H9 (cell line): ENCODE results near the gene FARS2. TPM values are rescaled to one million over a fixed set of nuclear protein-coding genes. Genes with fewer than 3 reads are reported as not detected.

Source experiments
- DNase-seq: peaks from one replicate; pipeline ENCODE4 v3.0.0-alpha.2; 2017
- H2AFZ ChIP-seq: one replicate; pipeline ENCODE4 v1.6.1; 2013; ENCODE audit warnings: mild to moderate bottlenecking, low read length, control low read depth, moderate library complexity
- H2AK5ac ChIP-seq: 2 replicates; pipeline ENCODE4 v1.6.1; 2013; ENCODE audit warnings: low read length, control low read depth, mixed read lengths; ENCODE audit not compliant: insufficient read length
- H2BK120ac ChIP-seq: one replicate; pipeline ENCODE4 v1.6.1; 2013; ENCODE audit warnings: low read depth, mild to moderate bottlenecking, low read length, control low read depth, inconsistent platforms; ENCODE audit not compliant: poor library complexity, severe bottlenecking
- H2BK12ac ChIP-seq: 2 replicates; pipeline ENCODE4 v1.6.1; 2013; ENCODE audit warnings: low read length, control low read depth, mixed read lengths, low read depth; ENCODE audit not compliant: insufficient read length
- H2BK15ac ChIP-seq: 2 replicates; pipeline ENCODE4 v1.6.1; 2013; ENCODE audit warnings: low read depth, low read length, control low read depth
- H2BK20ac ChIP-seq: one replicate; pipeline ENCODE4 v1.6.1; 2013; ENCODE audit warnings: low read depth, mild to moderate bottlenecking, low read length, control low read depth, inconsistent platforms; ENCODE audit not compliant: poor library complexity, severe bottlenecking
- H2BK5ac ChIP-seq: 2 replicates; pipeline ENCODE4 v1.6.1; 2013; ENCODE audit warnings: low read length, control low read depth, mixed read lengths; ENCODE audit not compliant: insufficient read length
- H3K14ac ChIP-seq: 2 replicates; pipeline ENCODE4 v1.6.1; 2013; ENCODE audit warnings: low read length, control low read depth; ENCODE audit not compliant: insufficient read depth
- H3K18ac ChIP-seq: 2 replicates; pipeline ENCODE4 v1.6.1; 2013; ENCODE audit warnings: low read depth, mild to moderate bottlenecking, mixed read lengths, low read length, control low read depth; ENCODE audit not compliant: insufficient read length
- H3K23ac ChIP-seq: 2 replicates; pipeline ENCODE4 v1.6.1; 2013; ENCODE audit warnings: low read length, control low read depth, mixed read lengths, low read depth; ENCODE audit not compliant: insufficient read length
- H3K23me2 ChIP-seq: 2 replicates; pipeline ENCODE4 v1.6.1; 2013; ENCODE audit warnings: low read depth, mild to moderate bottlenecking, mixed read lengths, low read length, control low read depth; ENCODE audit not compliant: insufficient read length, poor library complexity, severe bottlenecking
- H3K27ac ChIP-seq: 2 replicates; pipeline ENCODE4 v1.5.1; 2013; ENCODE audit warnings: low read length, control low read depth, mixed read lengths, low read depth; ENCODE audit not compliant: insufficient read length
- H3K27me3 ChIP-seq: 2 replicates; pipeline ENCODE4 v1.6.1; 2013; ENCODE audit warnings: low read length, control low read depth, inconsistent platforms; ENCODE audit not compliant: insufficient read depth
- H3K4ac ChIP-seq: 2 replicates; pipeline ENCODE4 v1.6.1; 2013; ENCODE audit warnings: low read depth, mild to moderate bottlenecking, control low read depth, inconsistent platforms, low read length, moderate library complexity
- H3K4me1 ChIP-seq: 2 replicates; pipeline ENCODE4 v1.6.1; 2013; ENCODE audit warnings: low read length, control low read depth, inconsistent platforms; ENCODE audit not compliant: insufficient read depth
- H3K4me2 ChIP-seq: 2 replicates; pipeline ENCODE4 v1.6.1; 2013; ENCODE audit warnings: low read length, control low read depth, mixed read lengths; ENCODE audit not compliant: insufficient read length, insufficient read depth
- H3K56ac ChIP-seq: 2 replicates; pipeline ENCODE4 v1.6.1; 2013; ENCODE audit warnings: low read depth, mild to moderate bottlenecking, mixed read lengths, low read length, control low read depth; ENCODE audit not compliant: insufficient read length
- H3K79me1 ChIP-seq: 2 replicates; pipeline ENCODE4 v1.6.1; 2013; ENCODE audit warnings: low read depth, mild to moderate bottlenecking, moderate library complexity, low read length, control low read depth, inconsistent platforms; ENCODE audit not compliant: insufficient read depth, poor library complexity, severe bottlenecking
- H3K79me2 ChIP-seq: 2 replicates; pipeline ENCODE4 v1.6.1; 2013; ENCODE audit warnings: low read length, control low read depth, inconsistent platforms; ENCODE audit not compliant: insufficient read depth
- H3K9ac ChIP-seq: 2 replicates; pipeline ENCODE4 v1.6.1; 2013; ENCODE audit warnings: low read length, control low read depth, mixed read lengths; ENCODE audit not compliant: insufficient read length; ENCODE audit errors: extremely low read depth
- H3K9me3 ChIP-seq: one replicate; pipeline ENCODE4 v1.6.1; 2013; ENCODE audit warnings: low read depth, low read length, inconsistent platforms; ENCODE audit not compliant: control insufficient read depth
- H3T11ph ChIP-seq: one replicate; pipeline ENCODE4 v1.6.1; 2013; ENCODE audit warnings: mild to moderate bottlenecking, low read length, control low read depth, inconsistent platforms
- H4K20me1 ChIP-seq: one replicate; pipeline ENCODE4 v1.6.1; 2013; ENCODE audit not compliant: control insufficient read depth, insufficient read length, insufficient read depth
- H4K5ac ChIP-seq: 2 replicates; pipeline ENCODE4 v1.6.1; 2013; ENCODE audit warnings: low read depth, mild to moderate bottlenecking, mixed read lengths, low read length, control low read depth; ENCODE audit not compliant: insufficient read length
- H4K8ac ChIP-seq: replicated peaks from 2 replicates; pipeline ENCODE4 v1.6.1; 2013; ENCODE audit warnings: low read length, control low read depth, mixed read lengths, low read depth; ENCODE audit not compliant: insufficient read length
- H4K91ac ChIP-seq: 2 replicates; pipeline ENCODE4 v1.6.1; 2013; ENCODE audit warnings: low read depth, mild to moderate bottlenecking, moderate library complexity, mixed read lengths, low read length, control low read depth; ENCODE audit not compliant: insufficient read length
- H3K27ac Mint-ChIP-seq, 3 experiments: 2 replicates in 2 of 3; 3 replicates in 1 of 3; pipeline ENCODE4 v1.8.0; 2020 to 2021; ENCODE audit warnings: mixed read lengths in 3 of 3, mild to moderate bottlenecking in 1 of 3, moderate library complexity in 1 of 3
- H3K27me3 Mint-ChIP-seq: 2 replicates; pipeline ENCODE4 v1.8.0; 2021; ENCODE audit warnings: low read depth, mild to moderate bottlenecking, moderate library complexity, mixed read lengths
- H3K36me3 Mint-ChIP-seq, 3 experiments: 2 replicates in 2 of 3; 3 replicates in 1 of 3; pipeline ENCODE4 v1.8.0; 2020 to 2021; ENCODE audit warnings: low read depth in 3 of 3, mixed read lengths in 3 of 3; ENCODE audit not compliant: insufficient read depth in 1 of 3
- H3K4me1 Mint-ChIP-seq, 2 experiments: 2 replicates each; pipeline ENCODE4 v1.8.0; 2020; ENCODE audit warnings: mixed read lengths in 2 of 2
- H3K4me3 Mint-ChIP-seq, 2 experiments: 2 replicates in 1 of 2; 3 replicates in 1 of 2; pipeline ENCODE4 v1.8.0; 2020 to 2021; ENCODE audit warnings: mild to moderate bottlenecking in 2 of 2, mixed read lengths in 2 of 2, moderate library complexity in 1 of 2
- H3K9me3 Mint-ChIP-seq, 2 experiments: 2 replicates in 1 of 2; 3 replicates in 1 of 2; pipeline ENCODE4 v1.8.0; 2020; ENCODE audit warnings: mild to moderate bottlenecking in 2 of 2, mixed read lengths in 2 of 2, moderate library complexity in 1 of 2
- CTCF ChIP-seq: fragments of 200-600 bp; sonication (generic); conservative IDR thresholded peaks from 3 replicates; pipeline ENCODE4 v1.8.0; 2021; ENCODE audit warnings: antibody characterized with exemption, mild to moderate bottlenecking
- WGBS: extraction: QIAGEN DNeasy Blood & Tissue Kit; methylation state at CpG from one replicate; pipeline ENCODE4 v1.1.7; 2013; ENCODE audit warnings: missing lambda C conversion rate, low lambda C conversion rate, mixed read lengths; ENCODE audit not compliant: insufficient read length; ENCODE audit errors: extremely low coverage; 5-methylcytosine and 5-hydroxymethylcytosine counted together
- total RNA-seq: library from RNA; stranded (reverse); gene quantifications from 2 replicates; pipeline ENCODE4 v1.2.1, GENCODE V29; 2021

FARS2 gene
- total RNA-seq, 1 experiment from 2014 or later: 8.5 TPM

GRCh38 chr6:5308066-5308465, 46.8 kb downstream of the FARS2 start:
- Mint-ChIP-seq H3K27me3 (0 out of 2 replicates have a peak, but pooled peaks cover 4% of the 10 kb centered on the region), H3K27ac (no peak overlapping the region; a peak in 2 of 7 replicates), H3K4me3 (no peak overlapping the region), H3K4me1 (peaks cover 13 to 24% of the 10 kb centered on the region in 2 experiments), H3K36me3 (no peaks in the 10 kb centered on the region), H3K9me3 (no peaks in the 10 kb centered on the region)
- no peak overlapping the region for H3K27ac ChIP-seq
- no peak overlapping the region for H2AK5ac ChIP-seq
- H3T11ph ChIP-seq: no peak overlapping the region
- no peak overlapping the region for H2BK15ac ChIP-seq
- no peak overlapping the region for H2AFZ ChIP-seq
- no peak overlapping the region for H3K14ac ChIP-seq
- no peak for DNase-seq
- no peak overlapping the region for H2BK120ac ChIP-seq
- no peak overlapping the region for H4K5ac ChIP-seq
- H4K20me1 ChIP-seq: no peaks in the 10 kb centered on the region
- no peak overlapping the region for H3K23ac ChIP-seq
- no CpG with 5 or more reads among the region's 4 CpGs for WGBS
- no peak overlapping the region for H3K4me2 ChIP-seq
- H3K23me2 ChIP-seq: no peaks in the 10 kb centered on the region
- no peak overlapping the region for H3K56ac ChIP-seq
- TF ChIP-seq CTCF: no peak
- H4K91ac ChIP-seq: no peak overlapping the region
- no peak overlapping the region for H3K4ac ChIP-seq
- no peaks in the 10 kb centered on the region for H3K27me3 ChIP-seq
- H3K9ac ChIP-seq: no peak overlapping the region
- no peak overlapping the region for H2BK5ac ChIP-seq
- no peaks in the 10 kb centered on the region for H3K79me1 ChIP-seq
- no peak overlapping the region for H2BK12ac ChIP-seq
- no peak overlapping the region for H3K18ac ChIP-seq
- H3K9me3 ChIP-seq: no peaks in the 10 kb centered on the region
- H3K79me2 ChIP-seq: no peaks in the 10 kb centered on the region
- H3K4me1 ChIP-seq: peaks cover 3% of the 10 kb centered on the region; the same call in 1 of the 2 replicates
- no peak overlapping the region for H2BK20ac ChIP-seq
- no peak overlapping the region for H4K8ac ChIP-seq
